ENCODE measurements around the gene PADI4. TPM values are rescaled to one million over a fixed set of nuclear protein-coding genes. Genes with fewer than 3 reads are reported as not detected.

PADI4 gene
- total RNA-seq, 1 experiment from 2014 or later = 7.7 TPM

- CTCF ChIA-PET = no interaction called here
These were observed 55.4 kb downstream of the PADI4 start for GRCh38 chr1:17363351-17363750.

GRCh38 chr1:17363771-17364170 is 55.8 kb downstream of the PADI4 start:
- ChIA-PET POLR2A (ENCODE audit: unreplicated experiment) (no interaction called here), CTCF (no interaction called here)
- Histone ChIP-seq H3K4me2 (no peak overlapping the region), H3F3A (ENCODE audit: insufficient read depth, low read depth) (peaks cover 3% of the 10 kb centered on the region; the same call in 1 of the 2 replicates), H3K9me2 (ENCODE audit: insufficient read depth) (no peaks in the 10 kb centered on the region), H2AFZ (no peak overlapping the region), H3K4me3 (no peak overlapping the region), H3K4me1 (replicated peaks; ENCODE audit: insufficient read depth) (peaks cover 10% of the 10 kb centered on the region), H4K20me1 (ENCODE audit: insufficient read depth) (no peaks in the 10 kb centered on the region), H3K27ac (no peak overlapping the region), H3K36me3 (ENCODE audit: low read depth) (no peaks in the 10 kb centered on the region), H3K79me2 (ENCODE audit: low read depth) (no peaks in the 10 kb centered on the region), H3K9me3 (ENCODE audit: insufficient read depth, low read depth) (no peaks in the 10 kb centered on the region), H3K27me3 (ENCODE audit: insufficient read depth, low read depth) (no peaks in the 10 kb centered on the region)
- TF ChIP-seq EZH2 (IDR thresholded peaks at IDR 0.05; ENCODE audit: low read depth) (no peak), CTCF (conservative IDR thresholded peaks at IDR 0.05) (no peak)
- intact Hi-C loops (cut with micrococcal nuclease; ENCODE audit: unreplicated experiment) = no loop called here
- no TSS peak for BruUV-seq (replicated peaks)
- no peak for DNase-seq

More at GRCh38 chr1:17363351-17363750, 55.4 kb downstream of the PADI4 start:
- H2AFZ ChIP-seq = no peak overlapping the region
- TF ChIP-seq EZH2 (IDR thresholded peaks at IDR 0.05; ENCODE audit: low read depth) (no peak), CTCF (conservative IDR thresholded peaks at IDR 0.05) (no peak)
- no peak overlapping the region for H3K4me2 ChIP-seq
- H3K36me3 ChIP-seq (ENCODE audit: low read depth) = no peaks in the 10 kb centered on the region
- no peaks in the 10 kb centered on the region for H3K27me3 ChIP-seq (ENCODE audit: insufficient read depth, low read depth)
- intact Hi-C loops (cut with micrococcal nuclease; ENCODE audit: unreplicated experiment) = no loop called here
- no peak overlapping the region for H3K27ac ChIP-seq
- DNase-seq = no peak
- H4K20me1 ChIP-seq (ENCODE audit: insufficient read depth) = no peaks in the 10 kb centered on the region
- no peaks in the 10 kb centered on the region for H3K9me3 ChIP-seq (ENCODE audit: insufficient read depth, low read depth)
- POLR2A ChIA-PET (ENCODE audit: unreplicated experiment) = no interaction called here
- no peaks in the 10 kb centered on the region for H3K9me2 ChIP-seq (ENCODE audit: insufficient read depth)
- no peaks in the 10 kb centered on the region for H3K79me2 ChIP-seq (ENCODE audit: low read depth)
- BruUV-seq (replicated peaks) = no TSS peak
- no peaks in the 10 kb centered on the region for H3F3A ChIP-seq (ENCODE audit: insufficient read depth, low read depth)
- H3K4me3 ChIP-seq = no peak overlapping the region
- H3K4me1 ChIP-seq (replicated peaks; ENCODE audit: insufficient read depth) = peaks cover 7% of the 10 kb centered on the region; the same call in 1 of the 2 replicates

- POLR2A ChIA-PET (ENCODE audit: unreplicated experiment) = no interaction called here
- Histone ChIP-seq H3K79me2 (ENCODE audit: low read depth) (no peaks in the 10 kb centered on the region), H3K4me1 (replicated peaks; ENCODE audit: insufficient read depth) (peaks cover 25% of the 10 kb centered on the region), H3F3A (ENCODE audit: insufficient read depth, low read depth) (peaks cover 14% of the 10 kb centered on the region), H3K36me3 (ENCODE audit: low read depth) (no peaks in the 10 kb centered on the region), H3K9me2 (ENCODE audit: insufficient read depth) (no peaks in the 10 kb centered on the region), H3K4me2 (no peak overlapping the region), H3K27ac (no peak overlapping the region), H3K9me3 (ENCODE audit: insufficient read depth, low read depth) (no peaks in the 10 kb centered on the region), H4K20me1 (ENCODE audit: insufficient read depth) (no peaks in the 10 kb centered on the region), H3K27me3 (ENCODE audit: insufficient read depth, low read depth) (no peaks in the 10 kb centered on the region), H2AFZ (no peak overlapping the region), H3K4me3 (no peak overlapping the region)
- BruUV-seq (replicated peaks) = no TSS peak
- CTCF ChIA-PET = interaction anchor here (0.7 kb wide), 1 partner anchor 89 kb away, joined by 6 read pairs; no protein-coding TSS in a partner anchor
- intact Hi-C loops (cut with micrococcal nuclease; ENCODE audit: unreplicated experiment) = no loop called here
- TF ChIP-seq CTCF (conservative IDR thresholded peaks at IDR 0.05) = no peak
- no peak for DNase-seq
These were observed 57.3 kb downstream of the PADI4 start for GRCh38 chr1:17365293-17365692.
